ENCODE data around the gene TMEM109.

The TMEM109 gene

GRCh38 chr11:60928563-60929001 lies 14.6 kb downstream of the TMEM109 start:
- no peak for DNase-seq

GRCh38 chr11:60929764-60930163 lies 15.8 kb downstream of the TMEM109 start:
- no peak for DNase-seq

- DNase-seq = no peak
Observed at GRCh38 chr11:60930394-60930793, 16.4 kb downstream of the TMEM109 start.

- DNase-seq = no peak
Observed at GRCh38 chr11:60931917-60932316, 18.0 kb downstream of the TMEM109 start.

GRCh38 chr11:60932605-60933356 lies 18.8 kb downstream of the TMEM109 start:
- DNase-seq = no peak

- DNase-seq = no peak
Observed at GRCh38 chr11:60933416-60934123, 19.6 kb downstream of the TMEM109 start.

GRCh38 chr11:60934124-60934789 lies 20.3 kb downstream of the TMEM109 start:
- DNase-seq = no peak

GRCh38 chr11:60934790-60935605 lies 21.0 kb downstream of the TMEM109 start:
- no peak for DNase-seq

- no peak for DNase-seq
Observed at GRCh38 chr11:60935676-60936442, 21.9 kb downstream of the TMEM109 start.

GRCh38 chr11:60936467-60937143 lies 22.6 kb downstream of the TMEM109 start:
- DNase-seq = no peak

- DNase-seq = no peak
Observed at GRCh38 chr11:60937144-60937527, 23.2 kb downstream of the TMEM109 start.

- DNase-seq = no peak
Observed at GRCh38 chr11:60937811-60938210, 23.9 kb downstream of the TMEM109 start.

GRCh38 chr11:60938500-60938899 lies 24.5 kb downstream of the TMEM109 start:
- no peak for DNase-seq

- DNase-seq = no peak
Observed at GRCh38 chr11:60939301-60939700, 25.3 kb downstream of the TMEM109 start.

- no peak for DNase-seq
Observed at GRCh38 chr11:60939855-60940254, 25.9 kb downstream of the TMEM109 start.

GRCh38 chr11:60941371-60942119 lies 27.6 kb downstream of the TMEM109 start:
- DNase-seq = no peak

GRCh38 chr11:60942219-60942618 lies 28.3 kb downstream of the TMEM109 start:
- DNase-seq = no peak

- no peak for DNase-seq
Observed at GRCh38 chr11:60942970-60943565, 29.1 kb downstream of the TMEM109 start.

GRCh38 chr11:60944490-60945294 lies 30.7 kb downstream of the TMEM109 start:
- no peak for DNase-seq

GRCh38 chr11:60945295-60945667 lies 31.3 kb downstream of the TMEM109 start:
- DNase-seq = no peak
